SU-DHL-6 (cell line): ENCODE data around the gene HOXC12.

ENCODE experiments used
- H2AFZ ChIP-seq: fragments of 200-600 bp; sonication (generic); 2 replicates; pipeline ENCODE4 v1.6.1; 2014; ENCODE audit warnings: low read depth, mild to moderate bottlenecking, moderate library complexity, mixed read lengths, antibody characterized with exemption, low read length; ENCODE audit not compliant: severe bottlenecking
- H3F3A ChIP-seq: fragments of 200-600 bp; shearing (Covaris generic); 2 replicates; pipeline ENCODE4 v1.6.0; 2016; ENCODE audit warnings: antibody characterized with exemption, mild to moderate bottlenecking; ENCODE audit not compliant: insufficient read depth
- H3K27ac ChIP-seq: fragments of 200-600 bp; sonication (generic); 2 replicates; pipeline ENCODE4 v1.5.1; 2016; ENCODE audit warnings: low read depth, mild to moderate bottlenecking, low read length, moderate library complexity, mixed read lengths
- H3K27me3 ChIP-seq: fragments of 200-600 bp; sonication (generic), shearing (Covaris generic); 2 replicates; pipeline ENCODE4 v1.6.0; 2014; ENCODE audit warnings: mild to moderate bottlenecking, low read length
- H3K36me3 ChIP-seq: fragments of 200-600 bp; sonication (generic); 2 replicates; pipeline ENCODE4 v1.6.1; 2014; ENCODE audit warnings: mild to moderate bottlenecking, low read length, mixed read lengths
- H3K4me2 ChIP-seq: fragments of 300-600, 200-600 bp; shearing (Covaris generic), sonication (generic); 2 replicates; pipeline ENCODE4 v1.6.0; 2014; ENCODE audit warnings: low read length, low read depth, mild to moderate bottlenecking; ENCODE audit not compliant: poor library complexity, severe bottlenecking
- H3K4me3 ChIP-seq: fragments of 200-600 bp; sonication (generic); 2 replicates; pipeline ENCODE4 v1.5.1; 2014; ENCODE audit warnings: antibody characterized with exemption, low read length, mild to moderate bottlenecking, mixed read lengths; ENCODE audit not compliant: insufficient read depth, poor library complexity, severe bottlenecking
- H3K79me2 ChIP-seq: fragments of 200-600 bp; sonication (generic); 2 replicates; pipeline ENCODE4 v1.6.1; 2014; ENCODE audit warnings: mild to moderate bottlenecking, low read length, moderate library complexity; ENCODE audit not compliant: insufficient read depth
- H3K9ac ChIP-seq: fragments of 200-600 bp; sonication (generic); 2 replicates; pipeline ENCODE4 v1.7.0; 2014; ENCODE audit warnings: mild to moderate bottlenecking, low read length
- H3K9me2 ChIP-seq: fragments of 200-600 bp; sonication (generic); replicated peaks from 2 replicates; pipeline ENCODE4 v1.6.1; 2014; ENCODE audit warnings: low read length; ENCODE audit not compliant: insufficient read depth
- H3K9me3 ChIP-seq: fragments of 200-600 bp; sonication (generic); 2 replicates; pipeline ENCODE4 v1.6.1; 2014; ENCODE audit warnings: low read length, mixed read lengths; ENCODE audit not compliant: insufficient read depth
- H4K20me1 ChIP-seq: fragments of 200-600 bp; sonication (generic); 2 replicates; pipeline ENCODE4 v1.6.1; 2014; ENCODE audit warnings: low read depth, mild to moderate bottlenecking, antibody characterized with exemption, low read length, moderate library complexity, mixed read lengths
- EZH2phosphoT487 ChIP-seq: fragments of 200-600 bp; sonication (generic), shearing (Covaris generic); conservative IDR thresholded peaks from 2 replicates; pipeline ENCODE4 v1.6.1; 2018; ENCODE audit warnings: mild to moderate bottlenecking, antibody characterized with exemption, low read length, moderate library complexity, mixed read lengths
- TF ChIP-seq, protein P1 (sequence below): fragments of 200-600 bp; sonication (generic); IDR thresholded peaks from one replicate; pipeline ENCODE4 v1.5.1; 2017; ENCODE audit warnings: antibody characterized with exemption, mild to moderate bottlenecking, low read length, moderate library complexity; ENCODE audit not compliant: insufficient read depth, poor library complexity, severe bottlenecking

Gene HOXC12

DNA sequence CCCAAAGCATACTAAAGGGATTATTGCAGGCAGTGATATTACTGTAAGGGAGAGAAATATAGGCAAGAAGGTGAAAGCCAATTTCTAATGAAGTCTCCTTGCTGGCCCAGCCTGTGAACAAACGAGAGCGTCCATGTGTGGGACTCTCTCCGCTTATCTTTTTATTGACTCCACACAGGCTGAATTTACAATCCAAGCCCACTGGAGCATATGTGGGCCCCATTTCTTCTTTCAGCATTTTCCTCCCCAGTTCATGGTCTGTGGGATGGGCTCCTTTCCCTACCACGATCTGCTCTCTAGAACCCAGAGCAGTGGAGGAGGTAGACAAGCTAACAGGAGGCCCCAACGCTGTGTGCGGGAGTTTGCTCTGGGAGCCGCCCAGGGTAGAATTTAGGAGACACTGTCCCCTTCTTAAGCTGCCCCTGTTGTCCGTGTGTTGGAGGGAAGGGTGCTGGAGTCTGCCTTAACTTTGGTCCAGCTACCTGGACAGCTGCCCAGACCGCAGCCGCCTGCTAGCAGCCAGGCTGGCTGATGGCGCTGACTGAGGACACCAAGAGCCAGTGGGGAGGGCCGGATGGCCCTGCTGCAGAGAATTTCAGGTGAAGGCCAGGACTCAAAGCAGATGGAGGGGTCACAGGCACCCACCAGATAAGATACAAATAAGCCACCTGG lies 15.0 kb downstream of the HOXC12 start:
- Histone ChIP-seq H4K20me1 (no peaks in the 10 kb centered on the region), H3K9me3 (no peaks in the 10 kb centered on the region), H3K9ac (no peak overlapping the region), H3K9me2 (no peaks in the 10 kb centered on the region), H3K4me2 (no peak overlapping the region), H3K27me3 (0 out of 2 replicates have a peak, but pooled peaks cover 4% of the 10 kb centered on the region), H3K27ac (no peak overlapping the region), H2AFZ (no peak overlapping the region), H3F3A (no peaks in the 10 kb centered on the region), H3K36me3 (no peaks in the 10 kb centered on the region), H3K79me2 (no peaks in the 10 kb centered on the region), H3K4me3 (no peak overlapping the region)
- TF ChIP-seq, protein P1, sequence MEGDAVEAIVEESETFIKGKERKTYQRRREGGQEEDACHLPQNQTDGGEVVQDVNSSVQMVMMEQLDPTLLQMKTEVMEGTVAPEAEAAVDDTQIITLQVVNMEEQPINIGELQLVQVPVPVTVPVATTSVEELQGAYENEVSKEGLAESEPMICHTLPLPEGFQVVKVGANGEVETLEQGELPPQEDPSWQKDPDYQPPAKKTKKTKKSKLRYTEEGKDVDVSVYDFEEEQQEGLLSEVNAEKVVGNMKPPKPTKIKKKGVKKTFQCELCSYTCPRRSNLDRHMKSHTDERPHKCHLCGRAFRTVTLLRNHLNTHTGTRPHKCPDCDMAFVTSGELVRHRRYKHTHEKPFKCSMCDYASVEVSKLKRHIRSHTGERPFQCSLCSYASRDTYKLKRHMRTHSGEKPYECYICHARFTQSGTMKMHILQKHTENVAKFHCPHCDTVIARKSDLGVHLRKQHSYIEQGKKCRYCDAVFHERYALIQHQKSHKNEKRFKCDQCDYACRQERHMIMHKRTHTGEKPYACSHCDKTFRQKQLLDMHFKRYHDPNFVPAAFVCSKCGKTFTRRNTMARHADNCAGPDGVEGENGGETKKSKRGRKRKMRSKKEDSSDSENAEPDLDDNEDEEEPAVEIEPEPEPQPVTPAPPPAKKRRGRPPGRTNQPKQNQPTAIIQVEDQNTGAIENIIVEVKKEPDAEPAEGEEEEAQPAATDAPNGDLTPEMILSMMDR: no peak
- no peak for TF ChIP-seq EZH2phosphoT487

DNA sequence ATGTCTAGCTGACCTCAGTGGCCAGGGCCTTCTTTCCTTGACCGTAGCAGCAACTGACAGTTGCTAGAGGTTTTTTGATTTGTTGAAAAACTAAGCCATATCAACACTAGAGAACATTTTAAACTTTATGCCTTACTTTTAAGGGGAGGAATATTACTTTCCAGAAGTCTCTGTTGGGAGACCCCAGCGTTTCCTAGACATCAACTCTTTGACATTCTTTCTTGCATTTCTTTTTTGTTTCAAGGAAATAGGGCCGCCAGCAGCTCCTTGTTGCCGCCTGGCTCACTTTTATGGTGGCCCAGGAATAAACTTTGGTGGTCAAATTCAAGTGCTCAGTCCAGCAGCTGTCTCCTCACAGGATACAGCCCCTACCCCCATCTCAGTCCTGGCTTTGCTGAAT lies 15.7 kb downstream of the HOXC12 start:
- Histone ChIP-seq H4K20me1 (no peaks in the 10 kb centered on the region), H3K36me3 (no peaks in the 10 kb centered on the region), H3K27me3 (no peaks in the 10 kb centered on the region), H3K27ac (no peak overlapping the region), H3F3A (no peaks in the 10 kb centered on the region), H3K4me2 (no peak overlapping the region), H3K4me3 (no peak overlapping the region), H2AFZ (no peak overlapping the region), H3K9ac (no peak overlapping the region), H3K9me2 (no peaks in the 10 kb centered on the region), H3K79me2 (no peaks in the 10 kb centered on the region), H3K9me3 (no peaks in the 10 kb centered on the region)
- TF ChIP-seq, protein P1: no peak
- TF ChIP-seq EZH2phosphoT487: no peak

DNA sequence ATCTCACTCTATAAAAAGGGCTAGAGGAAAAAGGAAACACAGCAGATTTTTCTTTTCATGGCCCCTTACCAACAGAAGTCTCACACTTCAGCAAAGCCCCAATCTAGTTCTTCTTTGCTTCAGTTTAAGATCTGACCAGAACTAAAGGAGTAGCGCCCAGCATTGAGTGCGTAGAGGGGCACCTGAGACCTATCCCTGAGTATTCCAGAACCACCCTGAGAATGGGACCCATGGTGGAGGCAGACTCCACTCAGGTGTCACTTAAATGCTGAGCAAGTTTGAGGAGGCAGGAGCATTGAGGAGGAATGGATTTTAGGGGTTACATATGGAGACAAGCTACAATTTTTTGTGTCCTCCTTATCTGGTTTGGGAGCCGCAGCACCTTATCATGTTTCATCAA lies 16.4 kb downstream of the HOXC12 start:
- Histone ChIP-seq H3K4me2 (no peak overlapping the region), H4K20me1 (no peaks in the 10 kb centered on the region), H3K4me3 (no peak overlapping the region), H3F3A (no peaks in the 10 kb centered on the region), H3K27me3 (no peaks in the 10 kb centered on the region), H3K9me3 (no peaks in the 10 kb centered on the region), H2AFZ (no peak overlapping the region), H3K9me2 (no peaks in the 10 kb centered on the region), H3K27ac (no peak overlapping the region), H3K9ac (no peak overlapping the region), H3K36me3 (no peaks in the 10 kb centered on the region), H3K79me2 (no peaks in the 10 kb centered on the region)
- TF ChIP-seq, protein P1: no peak
- TF ChIP-seq EZH2phosphoT487: no peak
